ENCODE data around the gene PDGFD. TPM values are rescaled to one million over a fixed set of nuclear protein-coding genes. Genes with fewer than 3 reads are reported as not detected.

The PDGFD gene
- total and polyA plus RNA-seq, 2 experiments from 2014 or later: 1.9 to 4.5 TPM

- Mint-ChIP-seq H3K4me3 (no peak overlapping the region), H3K27ac (no peak overlapping the region)
Observed at GRCh38 chr11:104098555-104098954, 65.4 kb downstream of the PDGFD start.

More at GRCh38 chr11:104098555-104098954, 65.4 kb downstream of the PDGFD start:
- DNase-seq (ENCODE audit: low spot score) (no peak), ATAC-seq (no peak)
- Mint-ChIP-seq H3K27me3 (ENCODE audit: insufficient read depth, low read depth, poor library complexity) (no peaks in the 10 kb centered on the region), H3K9me3 (no peaks in the 10 kb centered on the region; the same call in 2 of the 3 replicates), H3K4me1 (0 out of 3 replicates have a peak, but pooled peaks cover under 1% of the 10 kb centered on the region), H3K36me3 (ENCODE audit: low read depth) (no peaks in the 10 kb centered on the region; the same call in 2 of the 3 replicates)
- H3K27me3 ChIP-seq (ENCODE audit: insufficient read depth): no peaks in the 10 kb centered on the region
- H3K79me2 ChIP-seq (replicated peaks; ENCODE audit: insufficient read depth): no peaks in the 10 kb centered on the region
- H3K9me2 ChIP-seq (ENCODE audit: insufficient read depth): peaks cover 6% of the 10 kb centered on the region; the same call in 1 of the 2 replicates
- H3F3A ChIP-seq (replicated peaks; ENCODE audit: low read depth): no peaks in the 10 kb centered on the region
- H3K4me2 ChIP-seq: no peak overlapping the region
- no peak for TF ChIP-seq STAT1 (IDR thresholded peaks at IDR 0.05; ENCODE audit: unreplicated experiment)
- TF ChIP-seq NANOG (IDR thresholded peaks at IDR 0.05; ENCODE audit: borderline replicate concordance): no peak
- no peak for TF ChIP-seq ZNF462 (CRISPR knock-in tag; IDR thresholded peaks at IDR 0.05)
- TF ChIP-seq REST (IDR thresholded peaks at IDR 0.05; ENCODE audit: unreplicated experiment): no peak
- TF ChIP-seq POLR2AphosphoS5 (IDR thresholded peaks at IDR 0.05; ENCODE audit: low read depth): no peak
- TF ChIP-seq EZH2 (IDR thresholded peaks at IDR 0.05; ENCODE audit: low read depth, unreplicated experiment): no peak
- no peak for TF ChIP-seq ETS1 (IDR thresholded peaks at IDR 0.05)
- no peak for TF ChIP-seq CREB1 (CRISPR knock-in tag; IDR thresholded peaks at IDR 0.05; ENCODE audit: low read depth)
- TF ChIP-seq JUNB (IDR thresholded peaks at IDR 0.05; ENCODE audit: unreplicated experiment): no peak
- TF ChIP-seq ZNF114 (CRISPR knock-in tag; IDR thresholded peaks at IDR 0.05): no peak
- no peak for TF ChIP-seq CTCF (conservative IDR thresholded peaks at IDR 0.05; ENCODE audit: low read depth in 2 of 2)
- no peak for TF ChIP-seq EZH2phosphoT487 (IDR thresholded peaks at IDR 0.05; ENCODE audit: unreplicated experiment)
- TF ChIP-seq ZNF331 (CRISPR knock-in tag; IDR thresholded peaks at IDR 0.05; ENCODE audit: low read depth): no peak
- H3K27ac ChIP-seq (ENCODE audit: low read depth): no peak overlapping the region
- H3K4me3 ChIP-seq: no peak overlapping the region
- no peaks in the 10 kb centered on the region for H3K36me3 ChIP-seq (ENCODE audit: insufficient read depth)
- H3K4me1 ChIP-seq (ENCODE audit: insufficient read depth): no peaks in the 10 kb centered on the region
- no peak overlapping the region for H2AFZ ChIP-seq
- H4K20me1 ChIP-seq (replicated peaks; ENCODE audit: insufficient read depth): no peaks in the 10 kb centered on the region
